ENCODE results near the gene LMBR1.

Gene LMBR1

DNA sequence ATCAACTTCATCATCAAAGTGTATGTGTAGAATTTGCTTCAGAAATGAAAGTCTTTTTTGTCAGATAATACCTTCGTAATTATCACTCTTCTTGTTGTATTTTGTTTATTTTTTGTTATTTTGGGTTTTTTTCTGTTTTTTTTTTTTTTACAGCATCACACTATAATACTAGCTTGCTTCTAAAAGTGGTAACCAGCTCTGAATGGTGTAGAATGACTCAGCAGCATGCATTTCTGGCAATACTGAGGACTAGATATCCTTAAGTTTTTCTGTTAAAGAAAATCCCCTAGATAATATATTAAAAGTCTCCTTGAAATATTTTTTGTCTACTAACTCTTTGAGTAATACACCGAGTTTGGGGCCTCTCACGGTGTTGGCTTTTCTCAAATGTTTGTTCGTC lies 109.1 kb downstream of the LMBR1 start:
- no CpG with 5 or more reads among the region's 4 CpGs for WGBS, 2 donors (ENCODE audit: extremely low coverage in 2 of 2, insufficient read length in 2 of 2, insufficient replicate concordance in 1 of 2)
- Histone ChIP-seq H3K4ac (ENCODE audit: low read length) (no peak overlapping the region), H3K9me3 (replicated peaks in 1 of 2; ENCODE audit: control insufficient read depth in 2 of 2, insufficient read depth in 1 of 2, low read depth in 1 of 2, low read length in 2 of 2) (no peaks in the 10 kb centered on the region), H3K18ac (ENCODE audit: low read length) (no peak overlapping the region), H3K4me3 (ENCODE audit: low read length in 2 of 2) (no peak overlapping the region), H3K4me1 (ENCODE audit: control insufficient read depth in 2 of 2, insufficient read depth in 1 of 2, low read depth in 1 of 2, low read length in 2 of 2) (peaks cover 2 to 9% of the 10 kb centered on the region in 2 donors), H3K9ac (ENCODE audit: low read depth, low read length, poor library complexity) (no peak overlapping the region), H3K27ac (replicated peaks; ENCODE audit: low read length) (no peak overlapping the region), H4K91ac (ENCODE audit: low read depth, low read length, poor library complexity) (no peak overlapping the region), H2BK120ac (ENCODE audit: low read depth, low read length) (no peak overlapping the region), H2BK5ac (ENCODE audit: low read length) (no peak overlapping the region), H2BK12ac (ENCODE audit: low read length) (no peak overlapping the region), H3K14ac (ENCODE audit: low read length) (no peak overlapping the region), H2BK15ac (ENCODE audit: low read length) (no peak overlapping the region), H3K23ac (ENCODE audit: low read depth, low read length, poor library complexity) (no peak overlapping the region), H3K27me3 (ENCODE audit: control insufficient read depth in 3 of 3, insufficient read depth in 3 of 3, low read depth in 1 of 3, low read length in 3 of 3) (no peaks in the 10 kb centered on the region), H3K4me2 (ENCODE audit: insufficient read depth, low read length, poor library complexity, severe bottlenecking) (no peak overlapping the region), H3K36me3 (replicated peaks in 1 of 2; ENCODE audit: control insufficient read depth in 2 of 2, insufficient read depth in 2 of 2, low read length in 2 of 2) (peaks cover 0 to 9% of the 10 kb centered on the region in 2 donors), H4K8ac (ENCODE audit: low read depth, low read length) (no peak overlapping the region), H3K79me1 (ENCODE audit: low read depth, low read length) (no peaks in the 10 kb centered on the region), H2AFZ (ENCODE audit: low read length) (no peak overlapping the region), H2AK5ac (ENCODE audit: low read depth, low read length) (no peak overlapping the region)
- DNase-seq (ENCODE audit: low spot score) = no peak

DNA sequence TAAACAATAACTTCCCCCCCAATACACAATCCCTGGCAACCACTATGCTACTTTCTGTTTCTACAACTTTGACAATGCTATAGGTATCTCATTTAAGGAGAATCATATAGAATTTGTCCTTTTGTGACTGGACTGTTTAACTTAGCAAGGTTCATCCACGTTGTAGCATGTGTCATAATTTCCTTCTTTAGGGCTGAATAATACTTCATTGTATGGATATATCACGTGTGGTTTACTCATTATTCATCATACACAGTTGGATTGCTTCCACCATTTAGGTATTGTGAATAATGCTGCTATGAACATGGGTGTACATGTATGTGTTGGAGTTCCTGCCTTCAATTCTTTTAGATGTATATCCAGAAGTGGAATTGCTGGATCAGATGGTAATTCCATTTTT lies 111.0 kb downstream of the LMBR1 start:
- Histone ChIP-seq H2BK12ac (ENCODE audit: low read length) (no peak overlapping the region), H3K9me3 (replicated peaks in 1 of 2; ENCODE audit: control insufficient read depth in 2 of 2, insufficient read depth in 1 of 2, low read depth in 1 of 2, low read length in 2 of 2) (no peaks in the 10 kb centered on the region), H2AK5ac (ENCODE audit: low read depth, low read length) (no peak overlapping the region), H3K4me3 (ENCODE audit: low read length in 2 of 2) (no peak overlapping the region), H3K18ac (ENCODE audit: low read length) (no peak overlapping the region), H3K27ac (replicated peaks; ENCODE audit: low read length) (no peak overlapping the region), H4K8ac (ENCODE audit: low read depth, low read length) (no peak overlapping the region), H2BK5ac (ENCODE audit: low read length) (no peak overlapping the region), H3K4me2 (ENCODE audit: insufficient read depth, low read length, poor library complexity, severe bottlenecking) (no peak overlapping the region), H2BK120ac (ENCODE audit: low read depth, low read length) (no peak overlapping the region), H3K9ac (ENCODE audit: low read depth, low read length, poor library complexity) (no peak overlapping the region), H3K36me3 (replicated peaks in 1 of 2; ENCODE audit: control insufficient read depth in 2 of 2, insufficient read depth in 2 of 2, low read length in 2 of 2) (peaks cover 0 to 9% of the 10 kb centered on the region in 2 donors), H2AFZ (ENCODE audit: low read length) (no peak overlapping the region), H3K14ac (ENCODE audit: low read length) (no peak overlapping the region), H3K4me1 (ENCODE audit: control insufficient read depth in 2 of 2, insufficient read depth in 1 of 2, low read depth in 1 of 2, low read length in 2 of 2) (peaks cover 2 to 9% of the 10 kb centered on the region in 2 donors), H2BK15ac (ENCODE audit: low read length) (no peak overlapping the region), H3K79me1 (ENCODE audit: low read depth, low read length) (no peaks in the 10 kb centered on the region), H4K91ac (ENCODE audit: low read depth, low read length, poor library complexity) (no peak overlapping the region), H3K27me3 (ENCODE audit: control insufficient read depth in 3 of 3, insufficient read depth in 3 of 3, low read depth in 1 of 3, low read length in 3 of 3) (no peaks in the 10 kb centered on the region), H3K4ac (ENCODE audit: low read length) (no peak overlapping the region), H3K23ac (ENCODE audit: low read depth, low read length, poor library complexity) (no peak overlapping the region)
- no CpG with 5 or more reads among the region's 2 CpGs for WGBS, 2 donors (ENCODE audit: extremely low coverage in 2 of 2, insufficient read length in 2 of 2, insufficient replicate concordance in 1 of 2)
- no peak for DNase-seq (ENCODE audit: low spot score)

DNA sequence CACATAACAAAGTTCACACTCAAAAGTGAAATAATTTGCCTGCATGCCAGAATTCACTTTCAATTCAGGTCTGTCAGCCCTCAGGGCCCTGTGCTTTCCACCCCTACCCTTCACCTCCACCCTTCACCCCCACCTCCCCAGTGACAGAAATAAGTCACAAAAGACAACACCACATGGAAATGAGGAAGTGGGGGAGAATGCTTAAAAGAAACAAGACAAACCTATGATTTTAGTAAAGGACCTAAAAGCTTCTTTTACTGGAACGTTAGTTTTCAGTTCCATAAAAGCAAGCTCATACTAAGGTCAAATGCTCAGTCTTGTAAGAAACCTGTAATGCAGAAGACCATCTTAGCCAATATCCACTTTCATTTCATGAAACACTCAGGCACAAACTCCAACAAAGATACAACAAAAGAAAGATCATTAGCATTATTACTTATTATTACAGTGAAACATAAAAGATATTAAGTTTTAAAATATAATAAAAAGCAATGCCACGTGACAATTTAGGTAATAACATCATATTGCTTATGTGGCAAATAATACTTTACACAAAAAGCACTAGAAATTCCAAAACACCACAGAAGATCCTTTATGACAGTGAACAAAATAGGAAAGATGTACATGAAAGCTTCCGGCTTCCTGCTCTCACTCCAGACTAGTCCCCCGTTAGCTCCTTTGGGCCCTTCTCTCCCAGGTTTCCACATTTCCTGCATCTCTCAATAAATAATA lies 112.1 kb downstream of the LMBR1 start:
- no peak overlapping the region for H2BK12ac ChIP-seq (ENCODE audit: low read length)
- H3K4me2 ChIP-seq (ENCODE audit: insufficient read depth, low read length, poor library complexity, severe bottlenecking) = no peak overlapping the region
- H4K8ac ChIP-seq (ENCODE audit: low read depth, low read length) = no peak overlapping the region
- no peak overlapping the region for H3K14ac ChIP-seq (ENCODE audit: low read length)
- no peaks in the 10 kb centered on the region for H3K79me1 ChIP-seq (ENCODE audit: low read depth, low read length)
- H3K4ac ChIP-seq (ENCODE audit: low read length) = no peak overlapping the region
- no peak overlapping the region for H2BK15ac ChIP-seq (ENCODE audit: low read length)
- H3K18ac ChIP-seq (ENCODE audit: low read length) = no peak overlapping the region
- no peak overlapping the region for H3K4me3 ChIP-seq (ENCODE audit: low read length in 2 of 2)
- no peak overlapping the region for H3K27ac ChIP-seq (replicated peaks; ENCODE audit: low read length)
- no peak overlapping the region for H2AK5ac ChIP-seq (ENCODE audit: low read depth, low read length)
- DNase-seq (ENCODE audit: low spot score) = no peak
- no peak overlapping the region for H4K91ac ChIP-seq (ENCODE audit: low read depth, low read length, poor library complexity)
- H3K23ac ChIP-seq (ENCODE audit: low read depth, low read length, poor library complexity) = no peak overlapping the region
- no peaks in the 10 kb centered on the region for H3K9me3 ChIP-seq (replicated peaks in 1 of 2; ENCODE audit: control insufficient read depth in 2 of 2, insufficient read depth in 1 of 2, low read depth in 1 of 2, low read length in 2 of 2)
- no peaks in the 10 kb centered on the region for H3K27me3 ChIP-seq (ENCODE audit: control insufficient read depth in 3 of 3, insufficient read depth in 3 of 3, low read depth in 1 of 3, low read length in 3 of 3)
- no peak overlapping the region for H2BK120ac ChIP-seq (ENCODE audit: low read depth, low read length)
- H3K4me1 ChIP-seq (ENCODE audit: control insufficient read depth in 2 of 2, insufficient read depth in 1 of 2, low read depth in 1 of 2, low read length in 2 of 2) = peaks cover 2 to 9% of the 10 kb centered on the region in 2 donors
- no peak overlapping the region for H3K9ac ChIP-seq (ENCODE audit: low read depth, low read length, poor library complexity)
- no CpG with 5 or more reads among the region's 4 CpGs for WGBS, 2 donors (ENCODE audit: extremely low coverage in 2 of 2, insufficient read length in 2 of 2, insufficient replicate concordance in 1 of 2)
- no peak overlapping the region for H2BK5ac ChIP-seq (ENCODE audit: low read length)
- no peak overlapping the region for H2AFZ ChIP-seq (ENCODE audit: low read length)
- H3K36me3 ChIP-seq (replicated peaks in 1 of 2; ENCODE audit: control insufficient read depth in 2 of 2, insufficient read depth in 2 of 2, low read length in 2 of 2) = peaks cover 0 to 9% of the 10 kb centered on the region in 2 donors

DNA sequence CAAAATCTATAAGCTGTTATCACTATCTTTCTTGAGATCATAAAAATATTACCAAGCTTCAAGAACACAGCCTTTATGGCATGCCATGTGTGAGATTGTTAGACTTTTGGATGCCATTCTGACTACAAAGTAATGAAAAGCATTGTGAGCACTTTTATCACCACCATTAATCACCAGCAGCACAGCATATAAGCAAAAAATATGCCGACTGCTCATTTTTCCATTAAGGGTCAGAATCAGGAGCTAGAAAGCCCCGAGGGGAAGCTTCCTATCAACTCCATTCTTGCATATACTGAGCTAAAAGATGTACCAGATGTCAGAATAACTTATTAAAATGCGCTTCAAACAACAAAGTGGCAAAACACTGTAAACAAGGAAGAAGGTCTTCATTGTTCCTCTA lies 114.3 kb downstream of the LMBR1 start:
- peaks cover 0 to 9% of the 10 kb centered on the region in 2 donors for H3K36me3 ChIP-seq (replicated peaks in 1 of 2; ENCODE audit: control insufficient read depth in 2 of 2, insufficient read depth in 2 of 2, low read length in 2 of 2)
- H2BK5ac ChIP-seq (ENCODE audit: low read length) = no peak overlapping the region
- H2BK120ac ChIP-seq (ENCODE audit: low read depth, low read length) = no peak overlapping the region
- no peak overlapping the region for H3K4me2 ChIP-seq (ENCODE audit: insufficient read depth, low read length, poor library complexity, severe bottlenecking)
- H2AFZ ChIP-seq (ENCODE audit: low read length) = no peak overlapping the region
- H3K9ac ChIP-seq (ENCODE audit: low read depth, low read length, poor library complexity) = no peak overlapping the region
- no peaks in the 10 kb centered on the region for H3K9me3 ChIP-seq (replicated peaks in 1 of 2; ENCODE audit: control insufficient read depth in 2 of 2, insufficient read depth in 1 of 2, low read depth in 1 of 2, low read length in 2 of 2)
- no peaks in the 10 kb centered on the region for H3K79me1 ChIP-seq (ENCODE audit: low read depth, low read length)
- H3K27me3 ChIP-seq (ENCODE audit: control insufficient read depth in 3 of 3, insufficient read depth in 3 of 3, low read depth in 1 of 3, low read length in 3 of 3) = no peaks in the 10 kb centered on the region
- DNase-seq (ENCODE audit: low spot score) = no peak
- H3K27ac ChIP-seq (replicated peaks; ENCODE audit: low read length) = no peak overlapping the region
- H4K91ac ChIP-seq (ENCODE audit: low read depth, low read length, poor library complexity) = no peak overlapping the region
- no peak overlapping the region for H2BK15ac ChIP-seq (ENCODE audit: low read length)
- no peak overlapping the region for H2BK12ac ChIP-seq (ENCODE audit: low read length)
- H3K23ac ChIP-seq (ENCODE audit: low read depth, low read length, poor library complexity) = no peak overlapping the region
- no peak overlapping the region for H3K18ac ChIP-seq (ENCODE audit: low read length)
- peaks cover 0 to 9% of the 10 kb centered on the region in 2 donors for H3K4me1 ChIP-seq (ENCODE audit: control insufficient read depth in 2 of 2, insufficient read depth in 1 of 2, low read depth in 1 of 2, low read length in 2 of 2)
- no peak overlapping the region for H3K4ac ChIP-seq (ENCODE audit: low read length)
- no peak overlapping the region for H3K4me3 ChIP-seq (ENCODE audit: low read length in 2 of 2)
- WGBS, 2 donors (ENCODE audit: extremely low coverage in 2 of 2, insufficient read length in 2 of 2, insufficient replicate concordance in 1 of 2) = no CpG with 5 or more reads among the region's 3 CpGs
- H4K8ac ChIP-seq (ENCODE audit: low read depth, low read length) = no peak overlapping the region
- no peak overlapping the region for H2AK5ac ChIP-seq (ENCODE audit: low read depth, low read length)
- no peak overlapping the region for H3K14ac ChIP-seq (ENCODE audit: low read length)

Data from neuronal stem cell (in vitro differentiated cells).